Measurements from ENCODE around the gene COG3.

Gene COG3

DNA sequence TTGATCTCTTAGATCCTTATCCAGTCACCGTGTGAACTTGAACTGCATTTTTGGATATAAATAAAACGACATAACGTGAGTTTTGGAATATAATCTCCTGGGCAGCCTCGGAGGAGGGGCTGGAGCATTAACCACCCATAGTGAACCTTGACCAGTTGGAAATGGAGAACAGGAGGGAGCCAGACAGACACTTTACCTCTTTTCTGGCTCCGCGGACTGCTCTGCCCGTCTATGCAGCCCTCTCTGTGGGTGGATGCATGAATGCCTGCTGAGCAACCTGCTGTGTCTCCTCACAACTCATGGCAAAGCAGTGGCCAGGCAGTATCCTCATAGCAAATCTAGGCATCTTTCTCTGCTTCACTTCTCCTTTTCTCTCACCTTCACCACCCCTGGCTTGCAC is 10.5 kb upstream of the COG3 start:
- TF ChIP-seq, protein P1, sequence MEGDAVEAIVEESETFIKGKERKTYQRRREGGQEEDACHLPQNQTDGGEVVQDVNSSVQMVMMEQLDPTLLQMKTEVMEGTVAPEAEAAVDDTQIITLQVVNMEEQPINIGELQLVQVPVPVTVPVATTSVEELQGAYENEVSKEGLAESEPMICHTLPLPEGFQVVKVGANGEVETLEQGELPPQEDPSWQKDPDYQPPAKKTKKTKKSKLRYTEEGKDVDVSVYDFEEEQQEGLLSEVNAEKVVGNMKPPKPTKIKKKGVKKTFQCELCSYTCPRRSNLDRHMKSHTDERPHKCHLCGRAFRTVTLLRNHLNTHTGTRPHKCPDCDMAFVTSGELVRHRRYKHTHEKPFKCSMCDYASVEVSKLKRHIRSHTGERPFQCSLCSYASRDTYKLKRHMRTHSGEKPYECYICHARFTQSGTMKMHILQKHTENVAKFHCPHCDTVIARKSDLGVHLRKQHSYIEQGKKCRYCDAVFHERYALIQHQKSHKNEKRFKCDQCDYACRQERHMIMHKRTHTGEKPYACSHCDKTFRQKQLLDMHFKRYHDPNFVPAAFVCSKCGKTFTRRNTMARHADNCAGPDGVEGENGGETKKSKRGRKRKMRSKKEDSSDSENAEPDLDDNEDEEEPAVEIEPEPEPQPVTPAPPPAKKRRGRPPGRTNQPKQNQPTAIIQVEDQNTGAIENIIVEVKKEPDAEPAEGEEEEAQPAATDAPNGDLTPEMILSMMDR (IDR thresholded peaks at IDR 0.05), result no peak

- TF ChIP-seq, protein P1 (IDR thresholded peaks at IDR 0.05), result no peak
Measured at GRCh38 chr13:45456196-45456972, 8.4 kb upstream of the COG3 start.

GRCh38 chr13:45464141-45464686 is 525 bp upstream of the COG3 start:
- TF ChIP-seq, protein P1 (IDR thresholded peaks at IDR 0.05), result no peak

DNA sequence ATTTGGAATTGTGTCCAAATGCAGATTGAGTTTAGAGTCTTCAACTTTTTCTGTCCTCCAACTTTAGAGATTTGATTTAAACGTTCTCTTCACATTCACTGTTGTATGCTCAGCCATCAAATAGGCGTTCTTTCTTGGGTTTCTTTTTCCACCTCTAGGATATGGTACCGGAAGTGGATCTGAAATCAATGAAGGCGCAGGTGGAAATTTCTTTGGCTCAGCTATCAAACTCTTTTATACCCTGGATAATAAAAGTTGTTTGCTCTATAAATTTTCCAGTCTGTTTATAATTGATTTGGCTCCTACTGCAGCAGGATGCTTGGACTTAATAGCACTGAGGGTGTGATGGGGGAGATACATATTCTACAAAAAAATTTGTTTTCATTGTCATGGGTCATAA is 1.6 kb downstream of the COG3 start:
- TF ChIP-seq, protein P1 (IDR thresholded peaks at IDR 0.05), result no peak

DNA sequence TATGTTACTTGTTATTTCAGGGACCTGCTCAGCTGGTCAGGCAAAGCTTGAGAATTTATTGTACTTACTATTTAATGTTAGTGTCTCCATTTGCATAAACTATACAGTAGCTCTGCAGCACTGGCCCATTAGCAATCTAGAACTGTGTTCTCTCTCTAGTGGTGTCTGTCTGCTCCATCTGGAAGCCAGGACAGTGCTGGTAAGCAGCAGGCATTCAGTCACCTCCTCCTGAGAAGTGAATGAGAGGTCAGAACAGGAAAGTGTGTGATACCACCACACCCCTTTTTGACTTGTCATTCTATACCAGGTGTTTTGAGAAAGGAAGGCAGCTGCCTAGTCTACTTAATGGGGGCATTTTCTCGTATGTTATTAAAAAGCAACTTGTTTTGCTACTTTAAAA is 3.9 kb downstream of the COG3 start:
- TF ChIP-seq, protein P1 (IDR thresholded peaks at IDR 0.05), result no peak

DNA sequence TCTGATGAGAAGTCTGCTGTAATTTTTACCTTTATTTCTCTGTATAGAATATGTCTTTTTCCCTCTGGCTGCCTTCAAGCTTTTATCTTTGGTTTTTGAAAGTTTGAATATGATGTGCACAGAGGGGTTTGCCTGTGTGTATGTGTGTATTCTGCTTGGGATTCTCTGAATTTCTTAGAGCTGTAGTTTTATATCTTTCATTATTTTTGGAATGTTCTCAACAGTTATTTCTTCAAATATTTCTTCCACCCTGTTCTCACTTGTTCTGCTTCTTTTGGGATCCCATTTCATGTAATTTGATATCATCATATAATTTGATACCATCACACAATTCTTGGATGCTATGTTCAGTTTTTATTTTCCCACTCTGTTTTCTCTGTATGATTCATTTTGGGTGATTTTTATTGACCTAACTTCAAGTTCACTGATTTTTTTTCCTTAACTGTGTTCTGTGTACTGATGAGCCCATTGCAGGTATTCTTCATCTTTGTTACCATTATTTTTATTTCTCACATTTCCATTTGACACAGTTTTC is 7.5 kb downstream of the COG3 start:
- TF ChIP-seq, protein P1 (IDR thresholded peaks at IDR 0.05), result no peak

- TF ChIP-seq, protein P1 (IDR thresholded peaks at IDR 0.05), result no peak
Measured at GRCh38 chr13:45473627-45474026, 8.9 kb downstream of the COG3 start.

Data from LNCAP (cell line).